Stimulated activated CD4-positive, alpha-beta T cell treated with anti-CD3 and anti-CD28 coated beads, Interleukin-4, amount 100 ng/mL, for 1 hour (primary cell): ENCODE measurements around the gene PKNOX2.
"Not testable (repeated sequence)": the region's sequence is repeated elsewhere in the genome, so short reads cannot be mapped to it uniquely, and the experiment has no call there.

Source experiments
- DNase-seq: peaks from one replicate; pipeline ENCODE4 v3.0.0-alpha.2; 2020

Gene PKNOX2

GRCh38 chr11:125211191-125211947 is 46.8 kb downstream of the PKNOX2 start:
- DNase-seq: no peak

DNA sequence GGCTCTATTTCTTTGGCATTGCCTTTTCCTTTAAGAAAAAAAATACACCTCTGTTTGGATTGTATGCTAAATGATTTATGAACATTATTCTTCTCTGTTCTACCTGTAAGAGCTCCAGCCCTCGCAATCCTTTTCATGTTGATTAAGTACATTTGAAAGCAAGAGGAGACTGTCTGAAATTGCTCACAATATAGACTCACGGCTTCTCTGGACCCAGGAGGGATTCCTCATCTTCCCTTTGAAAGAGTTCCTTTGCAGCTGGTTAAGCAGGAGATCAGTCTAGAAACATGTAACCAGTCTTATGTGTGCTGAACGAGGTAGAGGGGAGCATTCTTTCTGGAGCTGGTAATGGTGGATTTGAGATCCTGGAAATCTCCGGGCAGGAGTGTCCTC is 47.4 kb downstream of the PKNOX2 start:
- DNase-seq: no peak

DNA sequence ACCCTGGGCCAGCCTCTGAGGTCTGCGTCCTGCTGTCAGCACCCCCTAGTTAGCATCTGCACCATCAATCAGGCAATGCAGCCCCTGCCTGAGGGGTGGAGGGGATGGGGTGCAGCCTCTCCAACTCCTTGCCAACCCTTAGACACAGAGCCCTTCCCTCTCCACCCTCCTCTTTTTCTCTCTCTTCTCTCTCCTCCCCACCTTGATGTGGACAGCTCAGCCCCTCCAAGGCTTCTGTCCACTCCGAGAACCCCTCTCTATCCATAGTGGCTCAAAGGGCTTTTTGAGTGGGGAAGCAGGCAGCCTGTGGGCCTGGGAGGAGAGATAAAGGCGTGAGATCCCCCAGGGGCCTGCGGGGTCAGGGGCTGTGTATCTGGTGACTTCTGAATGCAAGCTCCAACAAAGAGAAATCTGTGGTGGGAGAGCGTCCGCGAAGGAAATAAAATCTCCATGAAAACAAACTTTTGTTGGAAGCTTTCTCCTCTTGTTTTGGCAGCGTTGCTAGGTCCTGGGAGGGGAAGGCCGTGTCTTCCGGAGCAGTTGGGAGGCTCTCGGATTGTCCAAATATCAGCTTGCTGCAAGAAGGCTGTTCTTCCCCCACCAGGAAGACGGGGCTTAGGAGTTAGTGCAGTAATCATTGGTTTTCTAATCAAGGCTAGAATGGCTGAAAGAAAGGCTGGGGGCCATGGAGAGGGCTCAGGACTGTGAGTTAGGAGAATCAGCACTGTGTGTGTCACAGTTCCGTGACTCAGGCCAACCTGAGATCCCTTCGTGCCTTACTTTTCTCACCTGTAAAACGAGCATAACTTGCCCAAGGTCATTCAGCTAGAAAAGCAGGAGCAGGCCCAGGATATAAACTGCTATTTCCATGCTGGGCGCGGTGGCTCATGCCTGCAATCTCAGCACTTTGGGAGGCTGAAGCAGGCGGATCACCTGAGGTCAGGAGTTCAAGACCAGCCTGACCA is 50.3 kb downstream of the PKNOX2 start:
- DNase-seq: no peak

GRCh38 chr11:125215976-125216375 is 51.4 kb downstream of the PKNOX2 start:
- no peak for DNase-seq

DNA sequence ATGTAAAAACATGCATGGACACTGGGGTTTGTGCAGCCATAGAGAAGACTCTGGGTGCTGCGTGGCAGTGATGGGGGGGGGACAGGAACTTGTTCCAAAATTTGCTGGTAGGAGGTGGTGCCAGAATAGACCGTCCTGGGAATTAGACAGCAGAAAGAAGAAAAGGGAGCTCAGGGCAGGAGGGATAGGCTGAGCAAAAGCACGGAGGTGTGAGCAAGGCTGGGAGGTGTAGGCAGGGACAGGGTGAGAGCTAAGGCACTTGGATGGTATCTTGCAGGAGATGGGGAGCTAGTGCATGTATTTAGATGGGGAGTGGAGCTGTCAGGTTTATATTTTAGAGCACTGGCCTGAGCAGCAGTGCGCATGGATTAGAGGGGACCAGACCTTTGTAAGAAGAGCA is 53.8 kb downstream of the PKNOX2 start:
- DNase-seq: no peak

DNA sequence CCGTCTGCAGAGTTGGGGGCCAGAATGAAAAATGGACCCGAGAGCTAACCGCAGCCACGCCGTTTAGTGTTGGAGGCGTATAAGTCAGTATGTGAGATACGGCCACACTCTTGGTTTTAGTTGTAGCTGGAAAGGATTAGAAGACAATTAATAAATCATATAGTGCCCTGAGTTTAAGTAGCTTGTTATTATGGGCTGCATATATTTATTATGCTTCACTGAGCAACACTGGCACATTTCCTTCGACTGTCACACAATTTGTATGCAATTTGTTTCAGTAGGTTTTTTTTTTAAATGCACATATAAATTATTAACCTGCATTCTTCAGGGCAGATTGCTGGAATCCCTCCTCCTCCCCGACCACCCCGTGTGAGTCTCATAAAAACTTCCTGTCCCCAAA is 56.9 kb downstream of the PKNOX2 start:
- no peak for DNase-seq

DNA sequence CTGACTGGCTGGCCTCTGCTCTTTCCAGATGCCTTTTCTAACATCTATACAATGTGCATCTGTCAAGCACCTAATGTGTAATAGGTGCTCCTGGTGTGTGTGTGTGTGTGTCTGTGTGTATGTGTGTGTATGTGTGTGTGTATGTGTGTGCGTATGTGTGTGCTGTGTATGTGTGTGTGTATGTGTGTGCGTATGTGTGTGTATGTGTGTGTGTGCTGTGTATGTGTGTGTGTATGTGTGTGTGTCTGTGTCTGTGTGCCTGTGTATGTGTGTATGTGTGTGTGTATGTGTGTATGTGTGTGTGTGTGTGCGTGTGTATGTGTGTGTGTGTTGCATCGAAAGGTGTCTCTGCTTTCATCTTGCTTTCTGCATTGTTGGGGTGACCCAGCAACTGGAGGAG is 57.9 kb downstream of the PKNOX2 start:
- no peak for DNase-seq

- not testable (repeated sequence) for DNase-seq
Observed at GRCh38 chr11:125223161-125223560, 58.6 kb downstream of the PKNOX2 start.

- no peak for DNase-seq
Observed at GRCh38 chr11:125223901-125224361, 59.4 kb downstream of the PKNOX2 start.

- DNase-seq: no peak
Observed at GRCh38 chr11:125224391-125225021, 60.0 kb downstream of the PKNOX2 start.

DNA sequence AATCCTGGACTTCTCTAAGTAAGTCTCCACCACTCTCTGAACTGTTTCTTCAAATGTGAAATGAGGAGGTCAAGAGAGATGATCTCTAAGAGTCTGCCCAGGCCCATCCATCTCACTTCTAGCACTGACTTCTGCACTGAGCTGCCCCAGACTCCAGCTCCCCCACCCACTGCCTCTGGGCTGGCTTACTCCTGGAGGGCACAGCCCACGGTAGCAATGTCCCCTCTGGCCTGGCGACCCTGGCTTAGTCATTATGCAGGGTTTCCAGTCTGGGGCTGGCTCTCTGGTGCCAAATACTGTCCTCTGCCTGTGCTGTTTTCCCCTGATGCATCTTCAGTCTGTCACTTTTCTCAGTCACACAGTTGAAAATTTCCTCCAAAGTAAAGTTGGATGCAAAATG is 60.9 kb downstream of the PKNOX2 start:
- DNase-seq: no peak

DNA sequence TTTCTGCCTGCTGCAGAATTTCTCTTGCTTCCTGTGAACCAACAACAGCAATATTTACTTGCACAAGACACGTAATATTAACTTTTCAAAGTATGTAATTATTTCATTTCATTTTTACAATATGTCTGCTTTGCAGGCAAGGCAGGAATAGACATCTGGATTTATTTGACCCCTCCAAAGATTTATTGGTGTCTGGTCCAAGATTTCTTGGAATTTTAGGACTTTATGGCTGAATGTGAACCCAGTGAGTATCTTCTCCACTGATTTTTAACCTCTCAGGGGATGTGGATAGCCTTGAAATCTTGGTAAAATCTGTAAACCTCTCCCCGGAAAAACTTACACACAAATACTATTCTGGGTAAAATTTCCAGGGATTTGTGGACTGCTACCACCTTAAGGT is 61.5 kb downstream of the PKNOX2 start:
- DNase-seq: no peak

- DNase-seq: no peak
Observed at GRCh38 chr11:125226706-125227105, 62.2 kb downstream of the PKNOX2 start.

- DNase-seq: no peak
Observed at GRCh38 chr11:125227151-125227550, 62.6 kb downstream of the PKNOX2 start.

DNA sequence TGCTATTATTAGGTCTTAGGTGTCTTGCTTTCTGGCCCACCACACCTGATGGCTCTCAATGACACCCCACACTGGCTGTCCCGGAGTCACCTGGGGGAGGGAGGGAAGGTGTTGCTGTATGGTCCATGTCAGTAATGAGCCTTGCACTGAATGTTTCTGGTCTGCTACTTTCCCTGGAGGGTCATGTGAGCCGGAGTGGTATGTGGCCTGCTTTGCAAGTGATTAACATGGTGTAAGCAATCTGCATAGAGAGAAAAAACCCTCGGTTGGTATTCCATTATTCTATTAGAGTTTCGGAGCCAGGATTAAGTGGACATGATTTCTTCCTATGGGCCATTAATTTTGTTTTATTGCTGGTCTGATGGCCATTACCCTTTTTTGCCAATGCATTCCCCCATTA is 63.9 kb downstream of the PKNOX2 start:
- DNase-seq: no peak

DNA sequence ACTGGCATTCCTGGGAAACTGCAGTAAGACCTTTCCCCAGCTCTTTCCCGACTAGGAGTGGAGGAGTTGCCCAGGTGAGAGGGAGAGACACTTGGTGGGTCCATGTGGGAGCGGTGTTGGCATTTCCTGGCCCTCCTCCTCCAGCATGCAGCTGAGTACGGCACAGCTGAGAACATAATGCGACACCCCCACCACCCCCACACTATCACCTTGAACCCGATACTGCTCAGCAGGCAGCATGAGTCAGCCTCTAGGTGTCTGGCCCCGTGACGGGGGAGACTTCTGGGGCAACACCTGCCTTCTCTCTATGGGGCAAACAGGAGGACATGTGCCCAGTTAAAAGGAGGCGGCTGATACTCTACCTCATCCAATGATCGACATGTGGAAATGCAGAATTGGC is 64.4 kb downstream of the PKNOX2 start:
- no peak for DNase-seq

DNA sequence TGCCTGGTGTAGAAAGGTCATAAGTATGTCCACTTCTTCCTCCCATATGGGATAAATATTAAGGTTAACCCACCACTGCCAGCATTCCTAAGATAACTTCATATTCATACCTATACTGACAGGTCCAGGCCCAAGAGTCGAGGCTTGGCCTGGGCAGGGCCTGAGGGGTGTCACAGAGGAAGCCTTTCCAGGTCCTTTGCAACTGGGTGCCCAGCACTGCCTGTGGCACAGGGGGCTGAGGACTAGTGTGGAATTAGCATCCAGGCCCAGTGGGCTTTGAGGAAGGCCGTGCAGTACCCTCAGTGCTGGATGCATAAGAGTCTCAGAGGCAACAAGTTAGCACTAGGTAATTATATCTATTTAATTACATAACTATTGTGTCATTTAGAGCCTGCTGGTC is 65.4 kb downstream of the PKNOX2 start:
- DNase-seq: no peak

GRCh38 chr11:125233116-125233515 is 68.6 kb downstream of the PKNOX2 start:
- no peak for DNase-seq

DNA sequence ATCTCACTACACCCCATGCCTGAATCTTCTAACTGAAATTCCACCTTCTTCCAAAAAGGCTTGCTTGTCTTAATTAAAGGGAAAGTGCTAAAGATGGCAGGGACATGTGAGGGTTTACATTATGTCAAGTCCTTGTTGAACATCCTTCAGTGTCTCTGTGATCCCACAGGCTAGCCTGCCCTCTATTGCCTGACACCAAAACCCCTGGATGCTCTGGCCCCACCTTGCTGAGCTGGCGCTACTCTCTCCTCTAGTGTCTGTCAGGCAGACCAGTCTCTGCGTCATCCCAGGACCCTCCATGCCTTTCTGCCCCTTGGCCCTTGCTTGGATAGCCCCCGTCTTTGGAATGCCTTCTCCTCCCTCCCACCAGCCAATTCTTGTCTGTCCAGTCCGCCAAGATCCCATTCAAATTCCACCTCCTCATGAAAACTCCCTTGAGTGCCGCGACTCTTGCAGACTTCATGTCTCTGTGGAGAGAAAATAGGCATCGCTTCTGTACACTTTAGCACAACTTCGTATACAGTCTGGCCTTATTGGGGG is 69.3 kb downstream of the PKNOX2 start:
- DNase-seq: no peak

DNA sequence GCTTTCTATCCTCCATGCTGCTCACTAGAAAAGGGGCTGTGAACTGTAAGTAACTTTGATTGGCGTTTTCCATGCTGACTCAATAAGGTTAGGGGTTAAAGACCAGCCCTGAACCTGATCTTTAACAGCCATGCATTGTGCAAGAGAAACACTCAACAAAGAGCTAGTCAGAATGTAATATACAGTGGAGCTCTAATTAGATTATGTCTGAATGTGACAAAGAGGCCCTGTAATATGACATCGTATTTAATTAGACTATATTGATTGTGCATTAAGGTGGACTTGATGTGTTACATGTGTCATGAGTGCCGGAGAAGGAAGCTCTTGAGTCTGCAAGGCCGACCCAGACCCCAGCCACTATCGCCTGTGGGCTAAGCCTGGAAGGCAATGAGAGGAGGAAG is 70.5 kb downstream of the PKNOX2 start:
- no peak for DNase-seq

GRCh38 chr11:125236072-125236825 is 71.7 kb downstream of the PKNOX2 start:
- no peak for DNase-seq
